H1 (cell line): ENCODE measurements around the gene ARHGEF6. TPM values are rescaled to one million over a fixed set of nuclear protein-coding genes. Genes with fewer than 3 reads are reported as not detected.
A peak's percentile ranks its signal among the peaks of the same experiment; 100 is the strongest.

ENCODE experiments used
- CTCF ChIA-PET: fragments of 300-600 bp; sonication (Branson Sonifier 250); formaldehyde crosslinking; loops from one replicate; lab custom pipeline; 2021; ENCODE audit not compliant: partially characterized antibody; lab: Charles Lee
- POLR2A ChIA-PET: fragments of 300-600 bp; sonication (Branson Sonifier 250); formaldehyde crosslinking; loops from one replicate; lab custom pipeline; 2021; ENCODE audit warnings: inconsistent platforms; ENCODE audit not compliant: partially characterized antibody; lab: Charles Lee
- DNase-seq, 2 experiments: peaks; one replicate each; pipeline versions ENCODE4 v3.0.0 to v3.0.0-alpha.2; 2010 to 2022; ENCODE audit warnings: low spot score in 2 of 2, low read depth in 1 of 2, mixed read lengths in 1 of 2
- FAIRE-seq: peaks from 2 replicates; lab custom pipeline; 2011; peaks lifted over from hg19 to GRCh38; lab: Jason Lieb, UNC
- H2AFZ ChIP-seq: 2 replicates; pipeline ENCODE4 v1.8.1; 2012; ENCODE audit warnings: low read length, inconsistent platforms
- H2AK5ac ChIP-seq: 2 replicates; pipeline ENCODE4 v1.6.1; 2013; ENCODE audit warnings: low read depth, low read length
- H2BK120ac ChIP-seq: replicated peaks from 2 replicates; pipeline ENCODE3; 2013; ENCODE audit warnings: low read depth, low read length, inconsistent platforms
- H2BK12ac ChIP-seq: 2 replicates; pipeline ENCODE4 v1.6.1; 2013; ENCODE audit warnings: low read depth, low read length
- H2BK15ac ChIP-seq: 2 replicates; pipeline ENCODE4 v1.6.1; 2013; ENCODE audit warnings: low read length
- H2BK20ac ChIP-seq: 2 replicates; pipeline ENCODE4 v1.6.1; 2013; ENCODE audit warnings: low read length
- H2BK5ac ChIP-seq: 2 replicates; pipeline ENCODE4 v1.6.1; 2013; ENCODE audit warnings: low read depth, low read length
- H3K14ac ChIP-seq: 2 replicates; pipeline ENCODE4 v1.6.1; 2013; ENCODE audit warnings: inconsistent platforms; ENCODE audit not compliant: insufficient read length
- H3K18ac ChIP-seq: 2 replicates; pipeline ENCODE4 v1.6.1; 2013; ENCODE audit warnings: low read length; ENCODE audit errors: extremely low read depth
- H3K23ac ChIP-seq: 2 replicates; pipeline ENCODE4 v1.6.1; 2013; ENCODE audit warnings: inconsistent platforms; ENCODE audit not compliant: insufficient read length
- H3K23me2 ChIP-seq: 2 replicates; pipeline ENCODE4 v1.6.1; 2013; ENCODE audit warnings: low read depth, low read length
- H3K27ac ChIP-seq: 2 replicates; pipeline ENCODE4 v1.6.1; 2011; ENCODE audit warnings: low read depth, low read length, inconsistent platforms
- H3K27me3 ChIP-seq, 4 experiments: replicated peaks in 1 of 4; 1 replicate in 1 of 4; 2 replicates in 3 of 4; pipeline versions ENCODE4 v1.6.1 to v1.8.1; 2011 to 2013; ENCODE audit warnings: low read length in 3 of 4, mild to moderate bottlenecking in 3 of 4, inconsistent platforms in 2 of 4, mixed read lengths in 2 of 4, moderate library complexity in 1 of 4; ENCODE audit not compliant: control insufficient read depth in 3 of 4, insufficient read depth in 3 of 4; ENCODE audit errors: extremely low read depth in 1 of 4
- H3K36me3 ChIP-seq, 4 experiments: 2 replicates each; pipeline versions ENCODE4 v1.6.1 to v1.8.1; 2011 to 2013; ENCODE audit warnings: mild to moderate bottlenecking in 4 of 4, low read length in 3 of 4, moderate library complexity in 2 of 4, control low read depth in 1 of 4, inconsistent platforms in 1 of 4; ENCODE audit not compliant: insufficient read depth in 4 of 4, control insufficient read depth in 2 of 4
- H3K4ac ChIP-seq: replicated peaks from 2 replicates; pipeline ENCODE3; 2013; ENCODE audit warnings: low read length, low read depth, mixed read lengths, inconsistent platforms; ENCODE audit not compliant: insufficient read length
- H3K4me1 ChIP-seq, 4 experiments: replicated peaks in 1 of 4; 1 replicate in 1 of 4; 2 replicates in 3 of 4; pipeline versions ENCODE4 v1.6.1 to v1.8.1; 2011 to 2013; ENCODE audit warnings: low read length in 3 of 4, inconsistent platforms in 2 of 4, mixed read lengths in 1 of 4; ENCODE audit not compliant: insufficient read depth in 4 of 4, control insufficient read depth in 3 of 4
- H3K4me2 ChIP-seq, 2 experiments: 2 replicates each; pipeline versions ENCODE4 v1.6.1 to v1.8.1; 2011 to 2013; ENCODE audit warnings: low read depth in 2 of 2, low read length in 2 of 2, control low read depth in 1 of 2, inconsistent platforms in 1 of 2, mild to moderate bottlenecking in 1 of 2; ENCODE audit not compliant: insufficient read depth in 1 of 2
- H3K4me3 ChIP-seq, 4 experiments: fragments of 200-600, 300-600 bp in 1 of 4; sonication (generic), shearing (Covaris generic), sonication (Bioruptor Twin) in 1 of 4; 2 replicates each; pipeline versions ENCODE4 v1.5.1 to v1.8.1; 2011 to 2016; ENCODE audit warnings: low read length in 4 of 4, low read depth in 3 of 4, control low read depth in 2 of 4, inconsistent platforms in 2 of 4, mild to moderate bottlenecking in 2 of 4, mixed read lengths in 1 of 4, moderate library complexity in 1 of 4; ENCODE audit not compliant: insufficient read depth in 2 of 4; ENCODE audit errors: extremely low read depth in 1 of 4
- H3K56ac ChIP-seq: replicated peaks from 2 replicates; pipeline ENCODE3; 2013; ENCODE audit warnings: low read depth, mild to moderate bottlenecking, mixed read lengths, low read length, inconsistent platforms; ENCODE audit not compliant: insufficient read length
- H3K79me1 ChIP-seq: 2 replicates; pipeline ENCODE4 v1.6.1; 2013; ENCODE audit warnings: low read depth, low read length, control low read depth
- H3K79me2 ChIP-seq, 2 experiments: 2 replicates each; pipeline versions ENCODE4 v1.6.1 to v1.8.1; 2012 to 2013; ENCODE audit warnings: low read length in 2 of 2, mild to moderate bottlenecking in 2 of 2, inconsistent platforms in 1 of 2; ENCODE audit not compliant: insufficient read depth in 2 of 2, control insufficient read depth in 1 of 2
- H3K9ac ChIP-seq, 4 experiments: replicated peaks in 1 of 4; 1 replicate in 1 of 4; 2 replicates in 3 of 4; pipeline versions ENCODE4 v1.6.1 to v1.8.1; 2011 to 2013; ENCODE audit warnings: low read depth in 3 of 4, low read length in 3 of 4, control low read depth in 2 of 4, mild to moderate bottlenecking in 2 of 4, moderate library complexity in 2 of 4, inconsistent platforms in 1 of 4; ENCODE audit errors: extremely low read depth in 1 of 4
- H3K9me3 ChIP-seq, 2 experiments: 2 replicates each; pipeline versions ENCODE4 v1.6.1 to v1.8.1; 2012 to 2013; ENCODE audit warnings: mild to moderate bottlenecking in 2 of 2, moderate library complexity in 2 of 2, control low read depth in 1 of 2, inconsistent platforms in 1 of 2, low read depth in 1 of 2, low read length in 1 of 2, mixed read lengths in 1 of 2; ENCODE audit not compliant: insufficient read depth in 2 of 2
- H4K20me1 ChIP-seq, 2 experiments: replicated peaks in 1 of 2; 2 replicates each; pipeline versions ENCODE3 to v1.8.1; 2011 to 2013; ENCODE audit warnings: inconsistent platforms in 2 of 2, low read length in 2 of 2, mild to moderate bottlenecking in 1 of 2; ENCODE audit not compliant: insufficient read depth in 2 of 2, control insufficient read depth in 1 of 2
- H4K5ac ChIP-seq: 2 replicates; pipeline ENCODE4 v1.6.1; 2013; ENCODE audit warnings: low read length, low read depth, mixed read lengths, inconsistent platforms; ENCODE audit not compliant: insufficient read length
- H4K8ac ChIP-seq: 2 replicates; pipeline ENCODE4 v1.8.0; 2013; ENCODE audit warnings: mild to moderate bottlenecking, moderate library complexity, low read length, inconsistent platforms; ENCODE audit not compliant: insufficient read depth; ENCODE audit errors: extremely low read depth
- H4K91ac ChIP-seq: replicated peaks from 2 replicates; pipeline ENCODE3; 2013; ENCODE audit warnings: low read length, mixed read lengths, inconsistent platforms; ENCODE audit not compliant: insufficient read length
- ATF3 ChIP-seq: IDR thresholded peaks from 2 replicates; pipeline ENCODE4 v1.6.1; 2011; ENCODE audit warnings: low read depth, mild to moderate bottlenecking, low read length; ENCODE audit not compliant: insufficient read depth
- CBX8 ChIP-seq: fragments of 300-800, 300-1000 bp; sonication (generic); IDR thresholded peaks from 2 replicates; pipeline ENCODE4 v1.7.1; 2016; ENCODE audit warnings: low read depth, low read length, borderline replicate concordance
- CHD2 ChIP-seq: IDR thresholded peaks from 2 replicates; pipeline ENCODE4 v1.6.1; 2012; ENCODE audit warnings: low read length, improper control_type of control experiment
- HDAC2 ChIP-seq, 2 experiments: fragments of 300-600 bp in 1 of 2; sonication (generic) in 1 of 2; IDR thresholded peaks; 2 replicates each; pipeline ENCODE4 v1.6.1; 2011 to 2012; ENCODE audit warnings: low read depth in 2 of 2, low read length in 2 of 2, mild to moderate bottlenecking in 2 of 2, moderate library complexity in 2 of 2, borderline replicate concordance in 1 of 2, inconsistent platforms in 1 of 2
- JUND ChIP-seq: IDR thresholded peaks from 2 replicates; pipeline ENCODE4 v1.6.1; 2011; ENCODE audit warnings: mild to moderate bottlenecking, improper control_type of control experiment, low read length
- NANOG ChIP-seq: IDR thresholded peaks from 2 replicates; pipeline ENCODE4 v1.6.1; 2011; ENCODE audit warnings: low read length, low read depth, mild to moderate bottlenecking, inconsistent platforms; ENCODE audit not compliant: insufficient read depth, poor library complexity, severe bottlenecking
- PHF8 ChIP-seq: fragments of 200-600 bp; sonication (generic); conservative IDR thresholded peaks from 2 replicates; pipeline ENCODE4 v1.7.1; 2012; ENCODE audit warnings: low read depth, mild to moderate bottlenecking, inconsistent platforms, low read length, moderate library complexity
- RBBP5 ChIP-seq: IDR thresholded peaks from 2 replicates; pipeline ENCODE4 v1.7.1; 2012; ENCODE audit warnings: low read depth, mild to moderate bottlenecking, inconsistent platforms, low read length, moderate library complexity, borderline replicate concordance
- RXRA ChIP-seq: IDR thresholded peaks from 2 replicates; pipeline ENCODE4 v1.6.1; 2011; ENCODE audit warnings: low read depth, mild to moderate bottlenecking, low read length, moderate library complexity; ENCODE audit not compliant: insufficient read depth
- SIRT6 ChIP-seq: IDR thresholded peaks from one replicate; pipeline ENCODE4 v1.7.1; 2012; ENCODE audit warnings: low read length, inconsistent platforms
- SP2 ChIP-seq: IDR thresholded peaks from 2 replicates; pipeline ENCODE4 v1.6.1; 2012; ENCODE audit warnings: mild to moderate bottlenecking, low read length, inconsistent platforms
- SP4 ChIP-seq: IDR thresholded peaks from 2 replicates; pipeline ENCODE4 v1.6.1; 2012; ENCODE audit warnings: low read length, inconsistent platforms
- SUZ12 ChIP-seq: fragments of 200-600 bp; sonication (generic); IDR thresholded peaks from 2 replicates; pipeline ENCODE4 v1.6.1; 2012; ENCODE audit warnings: mild to moderate bottlenecking, inconsistent platforms, low read length, moderate library complexity, mixed read lengths
- TEAD4 ChIP-seq: IDR thresholded peaks from 2 replicates; pipeline ENCODE4 v1.6.1; 2012; ENCODE audit warnings: low read depth, low read length, inconsistent platforms, mixed read lengths
- YY1 ChIP-seq: IDR thresholded peaks from 2 replicates; pipeline ENCODE4 v1.6.1; 2011; ENCODE audit warnings: low read depth, mild to moderate bottlenecking, low read length
- WGBS, 2 experiments: shearing (Covaris generic) in 1 of 2; methylation state at CpG; one replicate each; pipeline versions ENCODE4 v1.1.6 to v1.1.7; 2013 to 2015; ENCODE audit warnings: low lambda C conversion rate in 2 of 2, mixed read lengths in 2 of 2, inconsistent platforms in 1 of 2, low coverage in 1 of 2, missing lambda C conversion rate in 1 of 2; ENCODE audit not compliant: insufficient replicate concordance in 2 of 2, insufficient coverage in 1 of 2, insufficient read length in 1 of 2; ENCODE audit errors: extremely low coverage in 1 of 2, missing lambda C conversion rate in 1 of 2; 5-methylcytosine and 5-hydroxymethylcytosine counted together
- polyA plus RNA-seq, 7 experiments: library from polyadenylated mRNA; depleted of rRNA in 3 of 7; stranded (reverse) in 5 of 7; unstranded in 2 of 7; fragments of >200 nt in 5 of 7; fragments of 200-250 nt in 2 of 7; gene quantifications; 1 replicate in 5 of 7; 2 replicates in 1 of 7; 4 replicates in 1 of 7; pipeline versions ENCODE4 v1.2.1 to v1.2.3, GENCODE V29; 2011 to 2013; ENCODE audit warnings: missing spikeins in 2 of 7, mixed read lengths in 2 of 7
- total RNA-seq: library from RNA; stranded (reverse); fragmentation: NEBNext Ultra II Directional; extraction: Animal tissue kit (Norgen Biotek cat#: 25700); gene quantifications from 2 replicates; pipeline ENCODE4 v1.2.1, GENCODE V29; 2021

Gene ARHGEF6
- total and polyA plus RNA-seq, 2 of the 8 experiments (the other 6 are each of a cell fraction or from before 2014, with no cell fraction given): 3.6 to 3.7 TPM

GRCh38 chrX:136823175-136823574 is 42.4 kb upstream of the ARHGEF6 start:
- H3K14ac ChIP-seq: no peak overlapping the region
- H3K79me2 ChIP-seq: no peaks in the 10 kb centered on the region
- H3K9ac ChIP-seq: no peak overlapping the region
- no peak overlapping the region for H2AFZ ChIP-seq
- H4K8ac ChIP-seq: no peak overlapping the region
- no peaks in the 10 kb centered on the region for H3K4me1 ChIP-seq
- H3K4me3 ChIP-seq: no peak overlapping the region
- H3K4ac ChIP-seq: no peak overlapping the region
- no peaks in the 10 kb centered on the region for H3K27me3 ChIP-seq
- ChIA-PET CTCF (no interaction called here), POLR2A (no interaction called here)
- no peaks in the 10 kb centered on the region for H3K23me2 ChIP-seq
- no peak overlapping the region for H3K23ac ChIP-seq
- H2BK20ac ChIP-seq: no peak overlapping the region
- no peaks in the 10 kb centered on the region for H4K20me1 ChIP-seq
- no peak overlapping the region for H3K18ac ChIP-seq
- H2BK15ac ChIP-seq: no peak overlapping the region
- H3K79me1 ChIP-seq: no peaks in the 10 kb centered on the region
- H2BK5ac ChIP-seq: no peak overlapping the region
- H3K9me3 ChIP-seq: no peaks in the 10 kb centered on the region
- no peak overlapping the region for H4K5ac ChIP-seq
- H4K91ac ChIP-seq: no peak overlapping the region
- no peak overlapping the region for H3K27ac ChIP-seq
- DNase-seq (no peak), FAIRE-seq (peak; percentile 68)
- no peaks in the 10 kb centered on the region for H3K36me3 ChIP-seq
- H2BK12ac ChIP-seq: no peak overlapping the region
- H3K4me2 ChIP-seq: no peak overlapping the region
- WGBS, 2 experiments: 92% methylated on average over 1 of the region's 1 CpG; no CpG with 5 or more reads in 1 of the 2 experiments
- H3K56ac ChIP-seq: no peak overlapping the region
- H2BK120ac ChIP-seq: no peak overlapping the region
- H2AK5ac ChIP-seq: no peak overlapping the region
- TF ChIP-seq YY1 (no peak), HDAC2 (IDR thresholded peaks at IDR 0.05; ENCODE audit: borderline replicate concordance in 1 of 2, low read depth in 2 of 2, low read length in 2 of 2) (no peak), ATF3 (no peak), TEAD4 (no peak), RBBP5 (no peak), SIRT6 (no peak), SUZ12 (no peak), SP4 (no peak), NANOG (no peak), RXRA (no peak), SP2 (no peak), PHF8 (no peak), CBX8 (no peak), JUND (no peak), CHD2 (no peak)
